ENCODE measurements around the gene ADGRG2. TPM values are rescaled to one million over a fixed set of nuclear protein-coding genes. Genes with fewer than 3 reads are reported as not detected.
A peak's percentile ranks its signal among the peaks of the same experiment; 100 is the strongest.

Gene ADGRG2
- total and polyA plus RNA-seq, 2 of the 13 experiments (the other 11 are each of a cell fraction or from before 2014, with no cell fraction given): not detected

- no peaks in the 10 kb centered on the region for H3K79me2 ChIP-seq (ENCODE audit: insufficient read depth, low read length)
- H4K20me1 ChIP-seq (ENCODE audit: insufficient read depth, low read length): no peaks in the 10 kb centered on the region
- FAIRE-seq: no peak
- no peaks in the 10 kb centered on the region for H3K4me1 ChIP-seq (ENCODE audit: insufficient read depth, low read length)
- no peak overlapping the region for H2AFZ ChIP-seq (ENCODE audit: low read length)
- H3K36me3 ChIP-seq (replicated peaks in 1 of 2; ENCODE audit: control insufficient read depth in 1 of 2, insufficient read depth in 2 of 2, low read length in 2 of 2): no peaks in the 10 kb centered on the region
- no peak overlapping the region for H3K9ac ChIP-seq (ENCODE audit: insufficient read depth, low read depth, low read length)
- ATAC-seq: no peak
- BruUV-seq (replicated peaks): no TSS peak
- POLR2A ChIA-PET: no interaction called here
- peaks cover 0 to 10% of the 10 kb centered on the region in 2 experiments; a peak in 2 of 5 replicates for H3K27me3 ChIP-seq (ENCODE audit: control insufficient read depth in 1 of 2, insufficient read depth in 2 of 2, low read length in 2 of 2)
- CTCF ChIA-PET (ENCODE audit: low intra/inter-chr PET ratio, low total read pairs): no interaction called here
- no peaks in the 10 kb centered on the region for H3K9me3 ChIP-seq (ENCODE audit: low read length)
- H3K4me3 ChIP-seq (replicated peaks in 1 of 3; ENCODE audit: insufficient read depth in 1 of 3, low read depth in 2 of 3, low read length in 3 of 3): peak overlapping the region in 1 of 3 experiments; percentile 57; a peak in 1 of 6 replicates
- 16% methylated on average over 11 of the region's 18 CpGs for WGBS (ENCODE audit: low lambda C conversion rate)
- in situ Hi-C loops (cut with HindIII; ENCODE audit: extremely low pct_ligation_motif_present, low pct_unique_long_range_greater_than_20kb): no loop called here
- H3K27ac ChIP-seq (ENCODE audit: extremely low read length, insufficient read depth, low read length): no peak overlapping the region
- no peak for DNase-seq (ENCODE audit: low spot score)
- H3K4me2 ChIP-seq (ENCODE audit: low read depth, low read length): peak overlapping the region; percentile 45
- intact Hi-C loops (cut with micrococcal nuclease; ENCODE audit: unreplicated experiment): no loop called here
- TF ChIP-seq GTF3A (CRISPR knock-in tag; conservative IDR thresholded peaks at IDR 0.05): no peak
- no peak for TF ChIP-seq ZNF644 (CRISPR knock-in tag; IDR thresholded peaks at IDR 0.05; ENCODE audit: low read depth)
- TF ChIP-seq ZNF513 (CRISPR knock-in tag; conservative IDR thresholded peaks at IDR 0.05): no peak
- TF ChIP-seq PAXIP1 (CRISPR knock-in tag; conservative IDR thresholded peaks at IDR 0.05): no peak
- TF ChIP-seq IRF1 (CRISPR knock-in tag; IDR thresholded peaks at IDR 0.05; ENCODE audit: low read depth): no peak
- no peak for TF ChIP-seq ZNF766 (CRISPR knock-in tag; IDR thresholded peaks at IDR 0.05; ENCODE audit: borderline replicate concordance)
- TF ChIP-seq FOXJ3 (CRISPR knock-in tag; IDR thresholded peaks at IDR 0.05; ENCODE audit: borderline replicate concordance): no peak
- TF ChIP-seq CBX2 (IDR thresholded peaks at IDR 0.05; ENCODE audit: low read depth, low read length): no peak
- no peak for TF ChIP-seq CBX2 (CRISPR knock-in tag; IDR thresholded peaks at IDR 0.05; ENCODE audit: low read depth)
- no peak for TF ChIP-seq ZNF557 (CRISPR knock-in tag; IDR thresholded peaks at IDR 0.05)
- no peak for TF ChIP-seq NAIF1 (CRISPR knock-in tag; IDR thresholded peaks at IDR 0.05; ENCODE audit: borderline replicate concordance)
- no peak for TF ChIP-seq NFKB2 (CRISPR knock-in tag; IDR thresholded peaks at IDR 0.05; ENCODE audit: borderline replicate concordance)
- TF ChIP-seq ZNF562 (CRISPR knock-in tag; IDR thresholded peaks at IDR 0.05; ENCODE audit: borderline replicate concordance): no peak
- no peak for TF ChIP-seq MTA1 (CRISPR knock-in tag; IDR thresholded peaks at IDR 0.05; ENCODE audit: borderline replicate concordance)
- TF ChIP-seq KLF9 (CRISPR knock-in tag; IDR thresholded peaks at IDR 0.05; ENCODE audit: low read depth): no peak
- TF ChIP-seq ZNF275 (CRISPR knock-in tag; IDR thresholded peaks at IDR 0.05; ENCODE audit: borderline replicate concordance): no peak
- TF ChIP-seq IKZF4 (CRISPR knock-in tag; IDR thresholded peaks at IDR 0.05; ENCODE audit: borderline replicate concordance, low read depth, not compliant biosample characterization): no peak
- no peak for TF ChIP-seq ZBTB3 (CRISPR knock-in tag; IDR thresholded peaks at IDR 0.05; ENCODE audit: borderline replicate concordance, low read depth)
- TF ChIP-seq ZBTB8A (CRISPR knock-in tag; IDR thresholded peaks at IDR 0.05; ENCODE audit: borderline replicate concordance, low read depth): no peak
These were observed 802 bp downstream of the ADGRG2 start for GRCh38 chrX:19121466-19121865.

All from HepG2 (cell line).